A673 (cell line): Measurements from ENCODE around the gene PDE10A.

Experiments used
- CTCF ChIP-seq: fragments of 300-800, 200-600 bp; sonication (generic); conservative IDR thresholded peaks from 2 replicates; pipeline ENCODE4 v1.5.1; 2017; ENCODE audit warnings: low read depth, mild to moderate bottlenecking, antibody characterized with exemption, low read length, moderate library complexity, mixed read lengths
- EZH2 ChIP-seq: fragments of 200-600 bp; sonication (generic); IDR thresholded peaks from 2 replicates; pipeline ENCODE4 v1.6.1; 2017; ENCODE audit warnings: borderline replicate concordance, low read depth, mild to moderate bottlenecking, mixed read lengths, antibody characterized with exemption, low read length; ENCODE audit not compliant: poor library complexity, severe bottlenecking

- TF ChIP-seq CTCF, result no peak
- no peak for TF ChIP-seq EZH2
Measured at GRCh38 chr6:165422192-165422591, 240.8 kb downstream of the PDE10A start.
